DMS114 treated with DMSO at 0.1 percent for 48 hours (cell line): ENCODE data around the gene RPS26.
A peak's percentile ranks its signal among the peaks of the same experiment; 100 is the strongest.
"Not testable (repeated sequence)": the region's sequence is repeated elsewhere in the genome, so short reads cannot be mapped to it uniquely, and the experiment has no call there.

Source experiments
- DNase-seq: peaks from one replicate; lab custom pipeline; 2025; ENCODE audit not compliant: unreplicated experiment; lab: John Stamatoyannopoulos, UW

RPS26 gene

DNA sequence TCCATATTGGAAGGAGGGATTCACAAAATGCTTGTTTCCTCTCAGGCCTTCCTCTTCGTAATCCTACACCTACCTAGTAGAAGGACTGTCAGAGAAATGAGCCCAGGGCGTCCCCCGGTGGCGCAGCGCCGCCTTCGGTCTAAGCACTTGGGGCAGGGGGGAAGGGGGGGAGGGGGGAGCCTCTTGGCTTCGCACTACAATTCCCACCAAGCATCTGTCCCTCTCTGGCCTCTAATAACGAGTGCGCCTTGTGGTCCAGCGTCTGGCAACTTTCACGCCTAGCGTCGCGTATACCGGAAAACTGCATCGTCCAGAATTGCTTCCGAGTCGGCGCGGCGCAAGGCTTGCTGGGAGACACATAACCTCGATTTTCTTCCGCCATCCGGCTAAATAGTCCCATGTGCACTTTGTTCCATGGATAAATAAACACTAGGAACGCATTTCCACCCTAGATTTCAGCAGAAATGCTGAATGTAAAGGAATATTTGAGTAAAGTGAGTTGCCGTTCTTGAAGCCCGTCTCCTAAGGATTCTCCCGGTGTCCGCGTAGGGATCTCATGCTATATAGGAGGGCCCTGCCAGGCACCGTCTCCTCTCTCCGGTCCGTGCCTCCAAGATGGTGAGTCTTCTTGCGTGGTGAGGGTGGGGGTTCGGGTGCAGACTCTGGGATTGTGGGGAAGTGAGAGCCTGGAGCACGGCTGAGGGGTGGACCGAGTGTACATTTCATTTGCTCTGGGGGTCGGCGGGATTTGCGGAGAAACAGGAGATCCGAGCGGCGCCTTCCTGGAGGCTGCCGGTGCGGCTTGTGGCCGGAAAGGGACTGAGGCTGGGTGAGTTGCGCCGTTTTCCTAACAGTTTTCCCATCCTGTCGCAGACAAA lies at the start of gene RPS26:
Gene RPS26, plus strand, starts transcription at position 367 of the 878 bp plus-strand sequence. Its CDS starts 249 bp downstream, at position 616.
- DNase-seq: peak; percentile 99

GRCh38 chr12:55993230-55993853 lies 48.4 kb upstream of the RPS26 start:
- DNase-seq: no peak

DNA sequence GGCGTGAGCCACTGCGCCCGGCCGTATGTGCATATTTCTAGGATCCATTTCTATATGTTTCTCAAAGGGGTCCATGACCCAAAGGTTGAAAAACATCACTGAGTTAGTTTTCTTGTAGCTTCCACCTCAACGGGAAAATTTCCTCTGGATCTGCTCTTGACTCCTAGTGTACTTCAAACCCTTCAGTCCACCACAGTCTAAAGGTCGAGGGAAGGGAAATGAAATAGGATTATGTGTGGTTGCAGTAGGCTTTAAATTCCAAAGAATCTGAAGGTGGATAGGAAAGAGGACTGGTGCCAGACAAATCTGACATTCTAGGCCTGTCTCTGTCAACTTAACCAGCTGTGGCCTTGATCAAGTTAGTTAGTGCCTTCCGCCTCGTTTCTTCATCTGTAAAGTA lies 46.4 kb upstream of the RPS26 start:
- no peak for DNase-seq

GRCh38 chr12:55996201-55996714 lies 45.5 kb upstream of the RPS26 start:
- DNase-seq: peak; percentile 76

DNA sequence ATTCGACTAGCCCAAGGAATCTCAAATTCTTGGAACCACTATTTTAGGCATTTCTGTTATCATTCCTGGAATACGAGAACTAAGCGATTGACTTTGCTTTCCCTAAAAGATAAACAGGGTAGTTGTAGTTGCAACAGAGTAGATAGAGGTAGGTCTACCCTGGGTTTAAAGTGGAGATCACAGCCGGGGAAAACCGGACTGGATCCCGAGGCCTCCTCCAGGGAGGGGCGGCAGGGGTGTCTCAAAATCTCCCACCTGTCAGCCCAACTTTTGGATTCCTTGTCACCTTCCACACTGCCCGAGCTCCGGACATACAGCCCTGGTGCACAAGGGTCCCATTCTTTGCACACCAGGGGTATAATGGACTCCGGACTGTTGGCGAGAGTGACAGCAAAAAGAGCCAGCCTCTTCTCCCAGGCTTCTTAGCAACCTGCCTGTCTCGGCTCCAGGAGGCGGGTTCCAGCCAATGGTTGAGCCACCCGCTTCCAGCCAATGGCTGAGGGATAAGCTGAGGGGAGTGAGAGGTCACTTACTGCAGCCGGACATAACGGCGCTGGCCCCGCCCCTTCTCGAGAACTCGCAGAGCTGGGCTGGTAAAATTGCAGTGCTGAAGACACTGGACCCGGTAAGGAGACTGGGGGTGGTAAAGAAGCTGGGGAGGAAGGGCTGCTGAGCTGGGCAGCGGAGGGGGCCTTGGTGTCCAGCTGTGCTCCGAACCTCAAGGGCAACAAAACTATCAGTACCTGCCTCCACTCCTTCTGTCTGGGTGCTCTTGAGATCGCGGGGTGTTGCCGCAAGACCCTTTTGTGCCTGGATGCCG lies 44.8 kb upstream of the RPS26 start, which contains the start of gene SUOX:
Gene SUOX, plus strand, starts transcription at position 562 of the 820 bp plus-strand sequence. CDS start 4,946 bp downstream, outside the sequence.
- DNase-seq: peak; percentile 98

DNA sequence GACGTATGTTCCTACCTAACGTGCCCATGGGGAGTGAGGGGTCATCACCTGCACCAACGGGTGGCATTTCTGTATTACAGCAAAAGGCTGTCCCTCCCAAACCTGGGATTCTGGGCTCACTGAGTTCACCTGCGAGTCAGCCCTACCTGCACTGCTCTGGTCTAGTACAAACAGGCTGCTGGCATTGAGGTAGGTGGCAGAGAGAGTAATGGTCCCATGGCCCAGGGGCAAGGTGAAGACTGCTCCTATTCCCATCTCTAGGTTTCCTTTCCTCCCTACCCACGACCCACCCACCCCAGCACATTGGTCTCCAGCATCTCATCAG lies 44.2 kb upstream of the RPS26 start:
- DNase-seq: no peak

- not testable (repeated sequence) for DNase-seq
These were observed 42.2 kb upstream of the RPS26 start for GRCh38 chr12:55999522-55999921.

DNA sequence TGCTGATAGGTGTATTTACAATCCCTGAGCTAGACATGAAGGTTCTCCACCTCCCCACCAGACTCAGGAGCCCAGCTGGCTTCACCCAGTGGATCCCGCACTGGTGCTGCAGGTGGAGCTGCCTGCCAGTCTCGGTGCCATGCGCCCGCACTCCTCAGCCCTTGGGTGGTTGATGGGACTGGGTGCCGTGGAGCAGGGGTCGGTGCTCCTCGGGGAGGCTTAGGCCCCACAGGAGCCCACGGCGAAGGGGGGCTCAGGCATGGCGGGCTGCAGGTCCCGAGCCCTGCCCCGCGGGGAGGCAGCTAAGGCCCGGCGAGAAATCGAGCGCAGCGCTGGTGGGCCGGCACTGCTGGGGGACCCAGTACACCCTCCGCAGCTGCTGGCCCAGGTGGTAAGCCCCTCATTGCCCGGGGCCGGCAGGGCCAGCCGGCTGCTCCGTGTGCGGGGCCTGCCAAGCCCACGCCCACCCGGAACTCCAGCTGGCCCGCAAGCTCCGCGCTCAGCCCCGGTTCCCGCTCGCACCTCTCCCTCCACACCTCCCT lies 41.6 kb upstream of the RPS26 start:
- not testable (repeated sequence) for DNase-seq

DNA sequence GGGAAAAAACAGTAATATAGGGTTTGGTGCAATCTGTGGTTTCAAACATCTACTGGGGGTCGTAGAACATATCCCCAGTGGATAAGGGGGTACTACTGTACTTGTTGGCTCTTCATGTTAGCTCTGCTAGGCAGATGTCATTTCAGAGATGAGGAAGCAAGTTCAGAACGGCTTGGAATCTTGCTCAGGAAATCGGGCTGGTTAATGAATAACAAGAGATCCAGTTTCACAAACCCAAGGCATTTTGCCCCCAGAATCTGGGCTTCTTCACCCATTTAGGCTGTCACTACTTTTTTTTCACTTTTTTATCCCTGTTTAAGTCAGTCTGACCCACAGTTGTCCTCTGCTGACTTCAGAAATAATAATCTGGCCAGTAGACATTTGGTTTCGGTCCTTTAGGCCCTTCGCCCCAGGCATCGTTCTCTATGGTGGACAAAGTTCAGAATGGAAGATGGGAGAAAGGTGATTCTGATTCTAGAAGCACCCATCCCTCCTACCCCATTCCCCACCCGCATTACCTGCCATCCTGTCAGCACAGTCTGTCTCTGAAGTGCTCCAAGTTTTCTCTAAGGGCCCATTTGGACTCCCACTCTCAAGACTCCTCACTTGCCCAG lies 40.1 kb upstream of the RPS26 start:
- DNase-seq: no peak

DNA sequence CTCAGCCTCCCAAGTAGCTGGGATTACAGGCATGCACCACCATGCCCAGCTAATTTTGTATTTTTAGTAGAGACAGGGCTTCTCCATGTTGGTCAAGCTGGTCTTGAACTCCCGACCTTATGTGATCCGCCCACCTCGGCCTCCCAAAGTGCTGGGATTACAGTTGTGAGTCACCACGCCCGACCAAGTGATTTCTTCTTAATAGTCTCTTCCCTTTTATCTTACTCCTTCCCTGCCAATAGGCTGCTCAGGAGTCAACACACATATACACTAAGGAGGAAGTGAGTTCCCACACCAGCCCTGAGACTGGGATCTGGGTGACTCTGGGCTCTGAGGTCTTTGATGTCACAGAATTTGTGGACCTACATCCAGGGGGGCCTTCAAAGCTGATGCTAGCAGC lies 38.3 kb upstream of the RPS26 start:
- DNase-seq: not testable (repeated sequence)

- no peak for DNase-seq
These were observed 37.5 kb upstream of the RPS26 start for GRCh38 chr12:56004211-56004610.

DNA sequence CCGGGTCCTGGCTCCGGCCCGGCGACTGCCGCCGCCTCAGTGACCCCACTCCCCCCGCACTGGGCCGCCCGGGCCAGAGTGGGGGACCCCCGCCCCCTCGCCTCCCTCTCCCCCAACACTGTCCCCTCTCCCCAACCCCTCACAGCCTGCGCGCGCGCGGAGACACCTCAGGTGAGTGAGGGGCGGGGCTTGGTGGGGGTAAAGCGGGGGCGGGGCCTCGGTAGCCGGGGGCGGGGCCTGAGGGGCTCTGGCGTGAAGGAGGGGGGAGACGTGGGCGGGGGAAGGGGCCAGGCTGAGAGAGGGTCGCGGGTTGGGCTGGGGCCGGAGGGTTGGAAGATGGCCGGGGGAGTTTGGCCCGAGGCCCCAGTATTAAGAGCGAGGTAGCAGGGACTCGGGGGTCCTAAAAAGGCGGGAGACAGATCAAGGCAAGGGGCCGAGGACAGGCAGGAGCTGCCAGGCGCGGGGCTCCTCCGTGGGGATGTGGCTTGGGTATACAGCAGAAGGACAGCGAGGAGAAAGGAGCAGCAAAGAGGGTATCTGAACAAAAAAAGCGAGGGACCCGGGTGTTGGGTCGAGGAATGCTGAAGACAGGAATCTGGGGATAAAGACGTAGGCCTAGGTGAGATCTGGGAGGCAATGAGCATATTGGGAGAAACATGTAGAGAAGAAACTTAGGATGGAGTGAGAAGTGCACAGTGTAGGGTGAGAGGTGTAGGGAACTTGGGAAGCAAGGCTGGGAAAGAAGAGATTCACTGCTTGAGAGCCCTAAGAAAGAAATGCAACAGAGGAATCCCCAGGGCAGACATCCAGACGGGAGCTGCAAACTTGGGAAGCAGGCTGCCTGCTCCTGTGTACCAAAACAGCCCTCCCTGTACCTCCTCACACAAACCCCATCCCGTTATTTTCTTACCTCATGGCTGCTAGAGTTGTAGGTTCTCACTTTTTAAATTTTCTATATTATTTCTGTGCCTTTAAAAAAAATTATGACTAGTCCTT lies 33.9 kb upstream of the RPS26 start:
- DNase-seq: peak; percentile 63

- DNase-seq: no peak
These were observed 31.6 kb upstream of the RPS26 start for GRCh38 chr12:56010111-56010570.

DNA sequence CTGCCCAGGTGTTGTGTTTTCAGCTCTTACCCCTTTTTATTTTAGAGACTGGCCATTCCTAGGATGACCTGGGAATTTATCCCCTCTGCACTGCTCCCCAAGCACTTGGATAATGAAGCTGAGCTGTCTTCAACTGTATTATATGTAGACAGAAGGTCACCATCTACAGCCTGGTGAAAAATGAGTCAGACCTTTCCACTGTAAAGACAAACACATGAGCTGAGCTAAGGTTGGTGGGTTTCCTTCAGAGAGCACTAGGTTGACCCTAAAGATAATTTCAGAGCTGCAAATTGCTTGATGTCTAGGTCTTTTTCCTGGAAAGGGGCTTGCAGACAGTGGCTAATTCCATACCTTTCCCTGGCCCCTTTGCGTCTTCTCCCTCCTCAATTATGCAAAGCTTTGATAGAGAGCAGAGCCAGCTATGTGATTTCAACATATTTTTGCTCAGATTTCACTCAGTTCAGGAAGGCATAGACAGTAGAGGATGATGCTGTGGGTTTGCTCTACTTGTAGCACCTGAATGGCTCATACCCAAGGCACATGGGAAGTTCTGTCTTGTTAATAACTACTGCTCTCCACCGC lies 30.1 kb upstream of the RPS26 start:
- DNase-seq: no peak

GRCh38 chr12:56013482-56013881 lies 28.2 kb upstream of the RPS26 start:
- no peak for DNase-seq

- DNase-seq: no peak
These were observed 27.5 kb upstream of the RPS26 start for GRCh38 chr12:56014205-56014604.

DNA sequence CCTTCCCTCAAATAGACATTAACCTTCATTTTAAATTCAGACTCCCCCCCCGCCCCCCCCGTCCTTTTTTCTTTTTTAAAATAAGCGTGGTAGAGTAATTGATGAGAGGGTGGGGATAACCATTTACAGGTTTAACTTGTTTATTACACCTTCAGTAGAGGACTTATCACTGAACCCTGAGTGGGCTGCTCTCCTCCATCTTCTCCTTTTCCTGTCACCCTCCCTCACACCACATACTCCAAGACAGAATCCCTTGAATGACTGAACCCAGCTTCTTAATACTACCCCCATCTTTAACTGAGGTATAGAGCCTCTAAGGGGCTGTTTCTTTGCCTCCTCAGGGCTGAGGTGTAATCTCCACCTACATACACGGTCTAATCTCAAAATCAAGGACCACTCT lies 24.5 kb upstream of the RPS26 start:
- DNase-seq: no peak

DNA sequence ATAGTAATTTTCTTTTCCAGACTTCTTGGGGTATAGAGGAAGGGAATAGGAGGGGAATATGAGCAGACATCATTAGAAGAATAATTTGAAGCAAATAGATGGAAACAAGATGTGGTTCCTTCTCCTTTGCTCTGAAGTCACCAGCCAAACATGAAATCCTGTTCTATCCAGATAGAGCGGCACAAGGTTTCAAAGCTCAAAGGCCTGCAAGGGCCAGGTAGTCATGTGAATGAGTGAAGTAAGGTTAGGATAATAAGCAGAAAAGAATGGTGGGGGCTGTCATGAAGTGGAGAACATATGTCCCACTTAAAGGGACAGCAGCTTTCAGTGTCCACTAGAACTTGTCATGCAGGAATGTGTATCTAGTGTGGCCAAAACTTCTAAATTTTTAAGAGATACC lies 23.4 kb upstream of the RPS26 start:
- no peak for DNase-seq
